Peyer's patch (tissue), 4 donors: ENCODE measurements around the gene PLA2G4E.

ENCODE experiments used
- CTCF ChIP-seq, 6 experiments: fragments of 450-650 bp in 4 of 6; fragments of 200-600 bp in 2 of 6; sonication (generic) in 1 of 6; IDR thresholded peaks; one replicate each; pipeline ENCODE4 v1.5.1; 2017 to 2019; ENCODE audit warnings: antibody characterized with exemption in 6 of 6, mild to moderate bottlenecking in 3 of 6, moderate library complexity in 1 of 6
- POLR2A ChIP-seq, 2 donors: fragments of 450-650 bp; IDR thresholded peaks; one replicate each; pipeline ENCODE4 v1.5.1; 2017; ENCODE audit warnings: antibody characterized with exemption in 2 of 2, mild to moderate bottlenecking in 2 of 2, moderate library complexity in 2 of 2

- no peak for TF ChIP-seq CTCF (IDR thresholded peaks at IDR 0.05)
- no peak for TF ChIP-seq POLR2A (IDR thresholded peaks at IDR 0.05)
Observed at GRCh38 chr15:41955807-41956525, 64.9 kb downstream of the PLA2G4E start.
